ENCODE measurements around the gene ZNF292.
"Not testable (repeated sequence)": the region's sequence is repeated elsewhere in the genome, so short reads cannot be mapped to it uniquely, and the experiment has no call there.

The ZNF292 gene

DNA sequence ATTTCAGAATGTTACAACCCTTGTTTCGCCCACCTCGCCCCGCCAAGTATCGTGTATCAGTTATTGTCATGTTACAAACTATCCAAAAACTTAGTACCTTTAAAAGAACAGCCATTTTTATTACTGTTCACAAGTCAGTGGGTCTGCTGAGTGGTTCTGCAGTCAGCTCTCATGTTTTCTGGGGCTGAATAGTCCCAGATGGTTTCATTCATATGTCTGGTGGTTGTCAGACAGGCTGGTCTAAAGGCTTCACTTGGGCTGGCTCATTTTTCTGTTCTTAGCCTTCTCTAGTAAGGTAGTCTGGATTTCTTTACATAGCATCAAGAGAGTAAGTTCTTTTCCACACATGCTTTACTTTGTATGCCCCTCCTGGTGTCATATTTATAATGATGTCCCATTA lies 8.6 kb downstream of the ZNF292 start:
- no peak for DNase-seq

DNA sequence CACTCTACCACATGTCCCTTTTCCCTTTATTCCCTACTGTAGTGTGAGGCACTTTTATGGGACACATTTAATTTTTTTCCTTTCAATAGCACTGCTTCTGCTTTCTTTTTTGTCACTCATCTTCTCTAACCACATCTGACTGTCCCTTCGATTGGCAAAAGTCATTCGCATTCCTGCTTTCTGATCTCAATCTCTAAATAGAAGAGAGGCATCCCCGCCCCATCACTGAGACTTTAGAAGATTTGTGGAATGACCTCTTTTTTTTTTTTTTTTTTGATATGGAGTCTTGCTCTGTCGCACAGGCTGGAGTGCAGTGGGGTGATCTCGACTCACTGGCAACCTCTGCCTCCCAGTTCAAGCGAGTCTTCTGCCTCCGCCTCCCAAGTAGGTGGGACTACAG lies 9.1 kb downstream of the ZNF292 start:
- no peak for DNase-seq

DNA sequence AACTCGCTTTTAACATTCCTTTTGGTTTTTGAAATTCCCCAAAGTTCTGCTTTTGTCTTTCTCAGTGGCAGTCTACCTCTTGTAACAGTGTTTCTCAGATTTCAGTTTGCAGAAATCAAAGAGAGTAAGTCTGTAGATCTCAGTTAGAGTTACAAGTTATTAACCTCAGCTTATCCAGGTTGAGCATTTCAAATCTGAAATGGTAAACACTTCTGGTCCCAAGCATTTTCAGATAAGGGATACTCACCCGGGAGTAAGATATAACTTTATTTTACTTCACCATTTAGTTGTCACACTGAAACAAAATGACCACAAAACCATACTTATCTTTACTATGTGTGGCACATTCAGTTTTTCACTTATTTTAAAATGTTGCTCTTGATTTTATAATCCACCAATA lies 9.8 kb downstream of the ZNF292 start:
- no peak for DNase-seq

DNA sequence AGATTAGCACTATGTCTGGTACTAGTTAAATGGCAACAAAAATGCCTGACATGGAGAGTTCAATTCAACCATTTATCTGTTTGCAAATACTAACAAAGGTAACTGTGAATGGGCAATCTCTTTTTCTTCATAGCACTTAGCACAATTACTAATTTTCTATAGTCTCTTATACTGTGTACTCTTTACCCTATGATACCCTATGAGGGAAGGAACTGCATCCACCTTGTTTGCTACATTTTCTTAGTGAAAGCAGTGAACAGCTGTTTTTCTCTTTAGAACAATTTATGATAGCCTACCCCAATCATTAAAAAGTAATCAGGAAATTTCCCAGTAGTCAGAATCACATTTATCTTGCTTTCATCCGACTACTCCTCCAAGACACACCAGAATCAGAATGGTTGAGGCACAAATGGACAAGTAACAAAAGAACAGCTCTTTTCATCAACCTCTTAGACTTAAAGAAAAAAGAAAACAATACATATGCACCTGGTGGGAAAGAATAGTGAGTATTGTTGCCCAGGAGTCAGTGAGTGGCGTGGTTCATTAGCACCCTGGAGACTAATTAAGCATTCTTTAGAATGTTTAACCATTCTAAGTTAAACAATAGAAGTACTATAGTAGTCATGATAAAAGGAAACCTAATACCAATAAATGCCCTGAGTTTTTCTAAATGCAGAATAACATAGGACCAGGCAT lies 16.7 kb downstream of the ZNF292 start:
- DNase-seq = no peak

DNA sequence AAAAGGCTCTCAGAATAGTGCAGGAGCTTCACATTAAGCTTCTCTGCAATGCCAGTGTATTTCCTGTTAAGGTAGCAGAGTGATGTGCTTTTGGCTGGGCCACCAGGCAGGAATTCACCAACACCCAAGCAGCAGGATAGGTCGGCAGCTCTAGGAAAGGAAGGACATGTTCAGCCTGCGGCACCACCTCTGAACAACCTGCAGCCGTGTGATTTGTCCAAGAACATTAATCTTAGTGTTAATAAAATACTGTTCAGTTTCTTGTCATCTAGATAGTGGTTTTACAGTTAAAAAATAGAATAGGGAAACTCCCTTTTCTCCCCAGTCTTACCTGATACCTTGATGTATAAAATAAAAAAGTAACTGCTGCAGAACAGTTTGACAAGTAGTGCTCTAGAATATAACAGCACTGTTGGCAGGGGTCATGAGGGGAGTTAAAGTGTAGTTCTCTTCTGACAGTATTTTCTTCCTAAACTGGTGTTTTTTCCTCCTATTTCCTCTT lies 18.8 kb downstream of the ZNF292 start:
- no peak for DNase-seq

DNA sequence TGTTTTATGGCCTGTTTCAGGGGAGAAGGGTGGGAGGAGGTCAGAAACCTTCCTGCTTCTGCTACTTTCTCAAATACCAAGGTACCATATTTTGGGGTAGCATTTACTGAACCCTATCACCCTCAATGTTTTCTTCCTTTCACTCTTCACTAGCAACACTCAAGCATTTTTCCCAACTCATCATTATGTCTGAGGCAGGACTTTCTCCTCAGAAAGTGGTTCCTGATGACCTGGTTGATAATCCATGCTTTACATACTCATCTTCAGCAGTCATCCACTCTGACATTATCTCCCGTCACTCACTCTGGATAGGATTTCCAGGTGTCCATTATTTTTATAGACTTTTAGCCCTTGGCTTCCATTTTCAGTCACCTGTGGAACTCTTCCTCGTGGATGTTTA lies 21.1 kb downstream of the ZNF292 start:
- DNase-seq = no peak

DNA sequence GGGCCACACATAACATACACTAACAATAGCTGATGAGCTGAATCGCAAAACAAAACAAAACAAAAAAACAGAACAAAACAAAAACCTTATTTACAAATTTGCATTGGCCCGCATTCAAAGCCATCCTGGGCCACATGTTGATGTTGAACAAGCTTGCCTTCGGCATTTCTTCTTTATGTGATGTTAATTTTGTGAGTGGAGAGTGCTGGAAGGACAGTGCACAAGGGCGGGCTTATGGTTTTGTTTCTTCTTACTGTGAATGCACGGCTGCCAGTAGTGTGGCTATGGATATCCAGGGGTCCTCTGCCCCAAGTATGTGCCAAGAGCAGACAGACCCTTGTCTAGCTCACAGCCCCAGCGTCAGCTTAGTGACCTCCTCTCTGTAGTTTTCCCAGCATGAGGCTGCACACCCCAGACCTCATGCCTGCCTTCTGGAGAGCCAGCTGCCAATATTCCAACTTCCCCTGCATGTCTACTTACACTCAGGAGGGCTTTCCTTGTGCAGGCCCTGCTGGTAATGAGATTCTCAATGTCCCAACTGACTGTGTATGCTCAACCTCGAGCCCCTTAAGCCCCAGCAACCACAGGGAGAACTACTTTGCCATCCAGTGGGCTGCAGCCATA lies 24.9 kb downstream of the ZNF292 start:
- DNase-seq = no peak

DNA sequence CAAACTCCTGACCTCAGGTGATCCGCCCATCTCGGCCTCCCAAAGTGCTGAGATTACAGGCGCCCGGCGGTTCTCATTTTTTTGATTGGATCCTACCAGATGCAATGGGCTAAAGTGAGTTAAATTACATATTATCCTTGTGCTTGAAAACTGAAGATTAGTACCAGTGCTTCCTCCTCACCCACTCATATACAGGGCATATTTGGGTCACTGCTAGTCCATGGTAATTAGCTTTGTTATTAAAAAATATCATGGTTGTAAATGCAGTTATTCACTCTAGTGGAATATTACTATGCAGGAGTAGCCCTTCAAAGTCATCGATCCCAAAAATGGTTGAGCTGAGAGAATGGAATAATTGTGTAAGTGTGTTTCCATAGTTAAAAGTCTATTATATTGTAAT lies 26.5 kb downstream of the ZNF292 start:
- DNase-seq = no peak

DNA sequence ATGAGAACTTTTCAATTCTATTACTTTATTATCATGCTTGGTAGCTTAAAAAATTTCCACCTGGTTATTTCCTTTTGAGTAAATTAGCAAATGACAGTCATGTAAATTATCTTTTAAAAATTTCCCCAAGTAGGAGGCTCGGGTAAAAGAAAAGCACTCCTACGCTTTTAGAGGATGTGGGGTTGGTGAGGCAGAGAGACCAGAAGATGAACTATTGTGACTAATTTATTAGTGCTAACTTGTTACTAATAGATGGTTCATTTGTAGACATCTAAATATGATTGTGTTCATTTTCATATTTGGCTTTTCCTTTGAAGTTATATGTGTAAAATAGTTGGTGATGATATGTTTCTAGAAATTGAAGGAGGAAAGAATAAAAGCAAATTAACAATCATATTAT lies 27.0 kb downstream of the ZNF292 start:
- no peak for DNase-seq

DNA sequence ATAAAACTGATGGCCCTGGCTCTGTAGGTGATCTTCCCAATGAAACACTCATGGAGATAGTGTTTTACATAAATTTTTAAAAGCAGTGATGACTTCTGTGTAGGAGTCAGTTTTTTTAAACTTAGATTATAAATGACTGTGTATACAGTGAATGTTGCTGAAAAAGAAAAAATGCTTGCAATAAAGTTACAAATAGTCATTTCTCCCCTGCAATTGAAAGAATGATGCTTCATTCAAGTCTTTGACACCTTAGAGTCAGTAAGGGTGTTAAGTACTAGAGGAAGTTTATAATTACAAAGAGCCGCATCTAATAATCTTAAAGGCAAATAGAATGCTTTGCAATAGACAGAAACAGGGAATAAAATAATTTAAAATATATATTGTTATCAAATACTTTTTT lies 27.6 kb downstream of the ZNF292 start:
- DNase-seq = no peak

DNA sequence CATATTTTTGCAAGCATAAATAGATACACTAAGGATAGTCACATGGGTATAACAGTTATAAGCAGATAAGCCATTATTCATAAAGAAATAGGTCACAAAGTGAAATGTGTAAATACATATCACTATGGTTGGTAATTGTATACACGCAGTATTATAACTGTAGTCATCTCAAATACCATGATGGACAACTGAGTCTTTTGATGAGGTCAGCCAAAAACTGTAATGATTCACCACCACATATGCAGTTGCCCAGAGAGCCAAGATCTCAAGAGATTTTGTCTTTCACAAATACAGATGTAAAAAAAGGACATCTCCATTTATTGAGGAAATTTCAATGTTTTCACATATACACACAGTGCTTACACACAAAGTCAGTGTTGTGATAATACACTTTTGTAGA lies 28.3 kb downstream of the ZNF292 start:
- DNase-seq = no peak

DNA sequence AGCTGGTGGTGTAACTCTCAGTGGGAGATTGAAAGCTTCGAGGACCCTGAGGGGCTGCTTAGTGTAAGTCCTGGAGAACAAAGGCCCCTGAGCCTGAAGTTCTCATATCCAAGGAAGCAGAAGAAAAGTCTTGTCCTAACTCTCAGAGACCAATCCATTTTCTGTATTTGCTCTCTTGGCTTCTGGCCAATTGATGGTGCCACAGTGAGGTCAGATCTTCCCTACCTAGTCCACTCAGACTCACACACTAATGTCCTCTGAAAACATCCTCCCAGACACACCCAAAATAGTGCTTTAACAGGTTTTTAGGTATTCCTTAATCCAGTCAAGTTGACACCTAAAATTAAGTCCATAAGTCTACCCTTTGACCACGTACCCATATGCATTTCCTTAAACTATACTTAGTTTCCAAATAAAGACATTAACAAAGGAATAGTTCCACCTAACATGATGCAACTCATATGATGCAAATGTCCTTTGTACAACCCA lies 29.4 kb downstream of the ZNF292 start:
- DNase-seq = no peak

DNA sequence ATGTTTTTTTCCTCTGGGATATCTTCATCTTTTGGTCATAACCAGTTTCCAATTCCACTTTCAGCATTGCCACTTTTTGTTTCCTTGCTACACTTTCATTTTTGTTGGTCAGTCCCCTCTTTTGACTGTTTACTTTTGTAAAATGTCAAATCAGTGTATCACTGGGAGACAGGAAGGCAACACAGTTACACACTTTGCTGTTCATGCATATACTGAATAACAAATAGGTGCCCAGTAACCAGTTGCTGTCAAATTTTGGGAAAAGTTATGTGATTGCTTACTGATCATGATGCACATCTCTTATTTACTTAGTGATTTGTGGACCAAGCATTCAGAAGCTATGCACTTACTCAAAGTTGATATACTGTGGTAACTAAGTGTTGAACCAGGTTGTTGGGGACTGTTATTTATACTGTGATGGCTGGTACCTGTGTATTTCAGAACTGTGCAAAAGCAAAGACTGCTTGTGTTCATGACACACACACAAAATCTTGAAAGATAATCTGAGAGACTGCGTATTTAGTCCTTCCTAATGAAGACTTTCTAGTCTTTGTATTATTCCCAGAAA lies 41.0 kb downstream of the ZNF292 start:
- DNase-seq = no peak

DNA sequence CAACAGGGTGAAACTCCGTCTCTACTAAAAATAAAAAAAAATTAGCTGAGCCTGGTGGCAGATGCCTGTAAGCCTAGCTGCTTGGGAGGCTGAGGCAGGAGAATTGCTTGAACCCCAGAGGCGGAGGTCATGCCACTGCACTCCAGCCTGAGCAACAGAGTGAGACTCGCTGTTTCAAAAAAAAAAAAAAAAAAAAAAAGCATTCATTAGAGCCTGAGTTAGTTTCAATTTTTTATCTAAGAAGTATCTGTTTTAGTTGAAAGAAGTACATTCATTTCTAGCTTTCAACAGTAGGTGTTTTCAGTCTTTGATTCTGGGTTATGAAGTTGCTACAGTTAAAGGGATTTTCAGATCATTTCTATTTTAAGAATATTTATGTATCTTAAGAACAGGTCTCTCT lies 42.2 kb downstream of the ZNF292 start:
- DNase-seq = no peak

DNA sequence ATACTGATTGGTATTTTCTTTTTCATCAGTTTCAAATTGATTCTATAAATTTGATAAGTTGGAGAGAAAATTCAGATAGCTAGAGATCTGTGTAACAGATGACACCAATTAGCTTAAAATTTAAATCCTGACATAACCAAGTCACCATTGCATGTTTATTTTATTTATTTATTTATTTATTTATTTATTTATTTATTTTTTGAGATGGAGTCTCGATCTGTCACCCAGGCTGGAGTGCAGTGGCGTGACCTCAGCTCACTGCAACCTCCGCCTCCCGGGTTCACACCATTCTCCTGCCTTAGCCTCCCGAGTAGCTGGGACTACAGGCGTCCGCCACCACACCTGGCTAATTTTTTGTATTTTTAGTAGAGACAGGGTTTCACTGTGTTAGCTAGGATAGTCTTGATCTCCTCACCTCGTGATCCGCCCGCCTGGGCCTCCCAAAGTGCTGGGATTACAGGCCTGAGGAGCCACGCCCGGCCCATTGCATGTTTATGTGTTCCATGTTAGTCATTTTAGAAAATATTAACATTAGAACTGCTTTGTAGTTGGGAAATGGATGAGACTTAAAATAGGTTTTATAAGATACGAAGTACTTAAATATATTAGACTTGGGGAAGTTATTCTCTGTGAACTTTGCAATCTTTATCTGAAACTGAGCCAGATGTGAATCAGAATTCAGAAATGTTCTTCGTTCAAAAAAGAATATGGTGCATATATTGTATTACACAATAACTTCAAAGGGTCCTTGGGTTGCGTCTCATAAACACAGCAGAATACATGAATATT lies 42.9 kb downstream of the ZNF292 start:
- DNase-seq = not testable (repeated sequence)

DNA sequence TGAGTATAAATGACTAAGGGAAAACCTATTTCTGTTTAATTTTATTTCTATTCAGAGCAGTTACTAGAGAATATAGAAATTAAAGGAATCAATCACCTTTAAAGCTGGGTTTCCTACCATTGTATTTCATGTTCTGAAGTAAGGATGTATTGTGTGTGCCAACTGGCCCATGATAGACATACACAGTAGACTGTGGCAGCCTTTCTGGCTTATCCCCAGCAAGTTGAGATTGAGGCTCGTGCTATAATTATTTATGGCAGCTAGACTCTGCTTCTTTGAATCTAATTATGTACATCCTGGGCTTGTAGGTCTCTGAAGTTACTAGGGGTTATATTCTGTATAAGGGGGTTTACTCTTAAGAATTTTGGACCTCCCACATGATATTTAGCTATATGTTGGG lies 44.4 kb downstream of the ZNF292 start:
- no peak for DNase-seq

DNA sequence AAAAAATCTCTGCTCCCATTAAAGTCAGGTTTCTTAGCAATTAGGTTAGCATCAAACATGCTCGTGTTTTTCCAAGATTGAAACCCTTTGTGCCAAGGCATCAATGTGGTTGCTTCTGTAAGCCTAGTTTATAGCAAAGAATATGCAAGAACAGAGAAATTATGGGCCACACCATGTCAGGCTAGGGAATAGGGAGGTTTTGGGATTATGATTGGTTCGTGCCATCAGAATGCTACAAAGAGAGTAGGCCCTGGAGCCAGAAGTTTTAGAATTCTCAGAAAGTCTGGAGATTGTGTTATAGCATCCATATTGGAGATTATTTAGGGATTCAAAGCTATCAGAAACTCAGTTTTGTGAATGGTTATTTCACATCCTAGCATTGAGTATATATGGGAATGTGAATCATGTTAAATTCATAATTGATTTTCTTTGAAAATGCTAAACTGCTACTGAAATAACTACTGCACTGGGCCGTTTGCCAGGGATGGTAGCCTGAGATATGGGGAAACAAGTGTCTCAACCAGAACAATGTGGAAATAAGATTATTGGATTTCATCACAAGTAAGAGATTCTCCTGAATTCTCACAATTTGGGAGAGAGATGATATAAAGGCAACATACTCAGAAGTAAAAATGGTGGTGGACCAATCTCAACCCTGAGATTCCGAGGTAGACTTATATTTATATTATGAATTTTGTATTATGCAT lies 45.3 kb downstream of the ZNF292 start:
- DNase-seq = peak; percentile 36 to 66

DNA sequence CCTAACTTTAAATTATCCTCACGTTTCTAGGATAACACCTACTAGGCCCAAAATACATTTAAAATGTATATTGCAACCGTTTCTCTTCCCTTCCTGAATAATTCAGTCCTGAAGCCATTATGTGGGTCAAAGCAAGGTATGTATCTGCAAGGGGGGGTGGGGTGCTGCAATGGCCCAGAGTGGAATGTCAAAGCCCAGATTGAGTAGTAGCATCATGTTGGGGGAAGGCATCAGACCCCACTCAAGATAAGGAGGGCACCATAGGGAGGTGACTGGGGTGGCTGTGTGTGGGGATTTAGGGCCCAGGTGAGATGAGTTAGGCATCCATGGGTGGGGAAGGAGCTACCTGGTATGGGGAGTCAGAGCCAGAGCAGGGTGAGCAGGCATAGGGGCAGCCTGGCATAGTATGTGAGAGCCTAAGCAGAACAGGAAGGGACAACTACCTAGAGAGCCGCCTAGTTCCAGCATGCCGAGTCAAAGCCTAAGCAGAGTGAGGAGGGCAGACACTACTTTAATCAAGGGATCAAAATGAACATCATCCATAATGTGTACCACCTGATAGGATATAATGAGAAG lies 48.2 kb downstream of the ZNF292 start:
- no peak for DNase-seq

DNA sequence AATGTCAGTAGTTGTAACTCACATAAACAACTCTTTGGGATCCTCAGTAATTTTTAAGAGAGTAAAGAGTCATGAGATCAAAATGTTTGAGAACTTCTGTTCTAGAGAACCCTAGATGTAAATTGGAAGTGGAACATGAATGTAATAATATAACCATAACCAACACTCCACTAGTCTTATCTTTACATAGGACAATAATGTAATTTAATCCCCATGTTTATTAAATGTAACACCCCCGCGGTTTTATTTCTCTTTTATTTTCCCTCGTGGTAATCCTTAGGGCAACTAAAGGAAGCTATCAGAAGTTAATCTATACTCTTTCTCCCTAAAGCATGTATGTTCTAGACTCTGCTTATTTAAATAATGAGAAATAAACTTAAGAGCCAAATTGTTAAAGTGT lies 54.4 kb downstream of the ZNF292 start:
- DNase-seq = no peak

DNA sequence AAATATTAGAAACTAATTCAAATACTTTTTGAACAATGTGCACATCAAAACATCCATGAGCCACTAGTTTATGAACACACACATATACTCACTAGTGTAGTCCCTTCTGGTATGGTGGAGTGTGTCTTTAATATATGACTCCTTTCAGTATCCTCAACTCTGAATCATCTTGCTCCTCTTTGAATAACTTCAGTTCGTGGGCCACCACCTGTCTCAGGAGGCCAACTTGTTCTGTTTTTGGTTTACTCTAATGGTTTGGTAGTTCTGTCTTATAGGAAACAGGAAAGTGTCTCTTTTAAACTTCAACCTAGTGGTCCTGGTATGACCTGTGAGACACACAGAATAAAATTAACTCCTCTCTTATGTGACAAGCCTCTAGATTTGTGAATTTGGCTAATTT lies 55.6 kb downstream of the ZNF292 start:
- no peak for DNase-seq

DNA sequence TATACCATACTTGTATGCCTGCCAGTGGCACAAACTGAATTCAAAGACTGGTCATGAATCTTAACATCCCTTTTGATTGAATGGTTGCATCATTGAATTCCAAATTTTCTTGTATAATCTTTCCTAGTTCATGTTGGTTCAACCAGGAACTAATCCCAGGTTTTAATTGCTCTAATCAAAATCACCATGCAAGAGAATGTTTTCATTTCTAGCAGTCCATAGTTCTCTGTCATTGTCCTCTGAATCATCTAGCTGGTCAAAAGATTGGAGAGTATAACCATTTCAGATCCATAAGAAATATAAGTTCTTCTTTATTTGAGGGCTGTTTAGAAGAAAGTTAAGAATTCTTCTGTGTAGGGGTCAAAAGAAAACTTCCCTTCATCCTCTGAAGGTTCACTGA lies 57.2 kb downstream of the ZNF292 start:
- no peak for DNase-seq

DNA sequence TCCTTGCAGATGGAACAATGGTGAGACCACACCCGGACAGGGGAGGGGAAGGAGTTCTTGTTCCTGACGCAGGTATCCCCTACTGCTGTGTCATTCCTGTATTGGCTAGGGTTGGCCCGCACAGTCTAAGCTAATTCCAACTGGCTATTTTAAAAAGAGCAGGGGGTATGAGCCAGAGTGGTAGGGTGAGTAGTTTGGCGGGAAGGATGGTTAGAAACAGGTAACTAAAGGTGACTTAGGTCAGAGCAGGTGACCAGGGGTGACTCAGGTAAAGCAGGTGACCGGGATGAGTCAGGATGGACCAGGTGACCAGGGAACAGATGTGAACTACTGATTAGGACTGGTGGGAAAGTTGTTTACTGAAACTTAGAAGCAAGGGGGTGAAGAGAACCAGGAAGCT lies 58.0 kb downstream of the ZNF292 start:
- DNase-seq = no peak
